Measurements from ENCODE around the gene BOLA3.
"Not testable (repeated sequence)": the region's sequence is repeated elsewhere in the genome, so short reads cannot be mapped to it uniquely, and the experiment has no call there.

Gene BOLA3

DNA sequence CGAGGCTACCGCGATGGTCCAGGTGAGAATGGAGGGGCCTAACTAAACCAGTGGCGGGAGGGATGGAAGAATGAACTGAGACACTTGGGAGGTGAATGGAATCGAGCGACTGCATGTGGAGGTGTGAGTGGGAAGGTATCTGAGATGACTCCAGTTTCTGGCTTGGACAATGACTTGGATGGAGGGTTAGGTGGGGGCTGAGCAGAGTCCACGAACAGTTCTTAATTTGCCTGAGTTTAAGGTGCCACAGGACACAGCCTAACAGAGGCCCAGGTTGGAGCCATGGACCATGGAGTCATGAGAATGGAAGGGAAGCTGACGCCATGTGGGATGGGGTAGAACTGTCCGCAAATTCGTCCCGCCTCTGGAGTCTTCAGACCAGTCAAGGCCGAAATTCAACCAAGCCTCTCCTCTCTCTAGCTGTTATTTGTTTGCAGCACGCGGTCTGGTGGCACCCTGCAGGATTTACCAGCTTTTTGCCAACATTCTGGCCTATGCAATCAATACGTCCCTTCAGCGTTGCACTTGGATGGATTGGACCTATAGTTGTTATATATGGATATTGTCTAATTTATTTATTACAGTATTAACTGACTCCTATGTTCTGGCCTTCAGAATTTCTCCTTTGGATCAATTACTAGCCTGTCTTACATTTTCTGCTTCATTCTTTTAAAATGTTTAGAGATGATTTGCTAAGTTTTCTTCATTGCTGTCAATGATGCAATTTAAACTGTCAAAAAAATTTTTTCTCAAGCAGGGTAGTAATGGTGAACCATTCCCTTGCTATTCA, 940 bp upstream of the BOLA3 start:
- DNase-seq, result no peak

DNA sequence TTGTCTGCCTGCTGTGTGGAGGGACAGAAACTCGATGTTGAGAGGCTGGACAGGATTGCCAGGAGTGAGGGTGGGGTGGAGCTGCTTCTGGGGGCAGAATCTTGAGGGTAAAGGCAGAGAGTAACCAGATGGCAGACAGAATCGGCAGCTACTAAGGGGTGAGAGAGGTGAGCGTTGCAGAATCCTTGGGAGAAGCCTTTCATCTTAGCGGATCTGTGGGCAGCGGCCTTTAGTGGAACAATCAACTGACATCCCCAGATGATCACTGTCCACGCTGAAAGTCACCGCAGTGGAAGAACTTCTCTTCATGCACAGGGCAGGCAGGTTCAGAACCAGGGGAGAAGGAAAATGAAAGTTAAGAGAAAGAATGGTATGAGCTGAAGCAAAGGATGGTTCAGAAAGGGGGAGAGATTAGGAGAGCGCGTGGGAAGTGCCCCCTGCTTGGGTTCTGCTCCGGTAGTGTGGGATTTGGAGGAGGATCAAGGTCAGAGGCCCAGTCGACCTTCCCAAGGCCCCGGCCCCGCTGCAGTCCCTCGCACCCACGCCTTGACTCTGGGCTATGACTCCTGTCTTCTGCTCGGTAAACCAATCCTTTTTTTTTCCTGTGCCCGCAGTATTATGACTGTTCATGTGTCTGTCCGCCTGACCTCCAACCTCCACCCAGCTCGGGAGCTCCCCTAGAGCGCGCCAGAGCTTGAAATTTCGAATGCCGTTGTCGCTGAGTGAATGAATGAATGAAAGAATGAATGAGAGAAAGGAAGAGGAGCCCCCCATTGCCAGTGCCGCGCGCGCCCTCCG, 584 bp downstream of the BOLA3 start:
- DNase-seq, result no peak

DNA sequence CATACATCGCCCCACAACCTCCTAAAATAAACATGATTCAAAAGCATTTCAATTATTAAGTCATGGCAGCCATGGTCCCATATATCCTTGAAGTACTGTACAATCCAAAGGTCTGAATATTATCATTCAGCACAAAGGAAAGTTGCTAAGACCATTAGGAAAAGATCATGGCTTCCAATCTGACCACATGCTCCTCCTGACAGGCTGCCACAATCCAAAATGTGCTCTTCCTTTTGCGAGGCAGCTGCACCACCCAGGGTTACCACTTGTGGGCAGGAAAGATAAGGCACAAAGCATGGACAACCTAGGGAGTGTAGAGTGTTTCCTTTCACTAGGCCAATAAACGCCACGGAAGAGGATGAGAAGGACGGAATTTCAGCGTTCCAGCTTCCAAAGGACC, 5.4 kb downstream of the BOLA3 start:
- DNase-seq, result no peak

DNA sequence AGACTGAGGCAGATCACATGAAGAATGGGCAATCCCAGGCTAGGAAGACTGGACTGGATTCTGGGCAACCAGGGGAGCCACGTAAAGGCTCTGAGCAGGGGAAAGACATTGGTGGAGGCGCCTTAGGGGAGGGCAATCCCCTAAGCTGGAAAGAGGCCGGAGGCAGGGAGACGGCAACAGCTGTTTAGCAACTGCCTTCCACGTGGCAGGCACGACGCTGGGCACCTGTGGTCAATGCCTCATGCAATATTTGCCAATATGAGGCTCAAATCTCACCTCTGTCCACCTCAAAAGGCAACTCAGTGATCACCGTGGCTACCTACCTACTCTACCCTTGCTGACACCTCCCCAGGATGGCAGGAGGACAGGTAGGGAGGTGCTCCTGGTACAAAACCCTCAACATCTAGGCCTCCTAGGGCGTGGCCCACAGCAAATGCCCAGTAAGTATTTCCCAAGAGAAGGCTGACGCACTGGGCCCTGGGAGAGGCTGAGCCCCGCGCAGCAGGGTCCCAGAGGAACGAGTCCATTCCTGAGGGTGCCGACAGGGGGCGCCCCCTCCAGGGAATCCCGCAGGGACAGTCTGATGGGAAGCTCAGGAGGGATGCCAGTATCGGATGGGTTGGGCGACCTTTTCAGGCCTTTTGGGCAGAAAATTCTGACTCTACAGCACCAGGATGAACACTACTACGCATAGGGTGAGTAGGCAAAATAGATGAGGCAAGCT, 8.9 kb downstream of the BOLA3 start:
- no peak for DNase-seq

DNA sequence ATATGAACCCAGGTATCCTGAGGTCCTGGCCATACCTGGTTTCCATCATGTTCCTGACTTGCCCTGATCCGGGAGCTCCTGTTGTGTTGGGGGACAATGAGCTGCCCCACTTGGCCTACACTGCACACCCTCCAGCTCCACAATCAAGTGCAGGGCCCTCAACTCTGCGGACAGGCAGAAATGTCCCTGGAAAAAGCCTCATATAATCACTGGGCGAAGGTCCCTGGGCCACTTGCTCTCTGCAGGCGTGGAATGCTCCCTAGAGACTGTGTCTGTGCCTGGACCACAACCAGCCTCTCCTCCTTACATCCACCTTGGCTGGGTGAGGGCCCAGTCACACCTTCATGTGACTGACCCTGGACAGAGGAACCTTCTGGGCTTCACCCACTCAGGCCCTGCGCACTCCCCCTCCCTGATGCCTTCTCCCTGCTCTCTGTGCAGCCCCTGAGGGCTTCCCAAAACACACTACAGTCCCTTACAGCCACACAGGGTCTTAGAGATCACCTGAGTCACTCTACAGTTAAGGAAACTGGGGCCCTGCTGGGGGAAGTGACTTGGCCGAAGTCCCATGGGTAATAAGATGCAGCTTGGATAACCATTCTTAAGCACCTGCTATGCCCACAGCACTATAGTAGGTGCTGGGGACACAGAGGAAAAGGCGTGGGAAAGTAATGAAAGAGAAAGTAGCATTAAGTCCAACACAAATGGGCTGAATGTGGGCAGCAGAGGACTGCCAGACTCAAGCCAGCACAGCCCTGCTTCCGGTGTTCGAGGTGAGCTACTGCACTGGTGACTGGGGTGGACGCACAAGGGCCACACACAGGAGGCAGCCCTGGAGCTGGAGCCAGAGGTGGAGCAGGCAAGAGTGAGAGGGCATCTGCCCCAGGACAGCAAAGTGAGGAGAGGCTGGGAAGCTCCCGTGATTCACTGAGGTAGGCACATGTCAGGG, 9.8 kb downstream of the BOLA3 start:
- no peak for DNase-seq

DNA sequence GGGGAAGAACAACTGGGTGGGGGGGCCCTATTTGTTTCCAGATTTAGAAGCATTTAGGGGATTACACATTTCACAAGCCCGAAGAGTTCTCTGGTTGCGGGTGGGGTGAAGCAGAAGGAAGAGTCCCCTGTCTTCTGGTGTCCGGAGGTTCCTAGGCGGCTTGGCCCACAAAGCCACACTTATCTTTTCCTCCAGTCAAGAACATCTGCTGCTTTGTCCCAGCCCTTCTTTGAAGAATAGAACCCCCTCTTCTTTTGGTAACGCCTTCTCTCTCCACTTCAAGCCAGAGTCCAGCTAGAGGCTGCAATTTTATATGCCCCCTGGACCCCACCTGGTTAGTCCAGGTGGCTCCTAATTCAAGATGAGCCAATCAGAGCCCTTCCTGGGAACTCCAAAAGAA, 15.8 kb downstream of the BOLA3 start:
- no peak for DNase-seq

DNA sequence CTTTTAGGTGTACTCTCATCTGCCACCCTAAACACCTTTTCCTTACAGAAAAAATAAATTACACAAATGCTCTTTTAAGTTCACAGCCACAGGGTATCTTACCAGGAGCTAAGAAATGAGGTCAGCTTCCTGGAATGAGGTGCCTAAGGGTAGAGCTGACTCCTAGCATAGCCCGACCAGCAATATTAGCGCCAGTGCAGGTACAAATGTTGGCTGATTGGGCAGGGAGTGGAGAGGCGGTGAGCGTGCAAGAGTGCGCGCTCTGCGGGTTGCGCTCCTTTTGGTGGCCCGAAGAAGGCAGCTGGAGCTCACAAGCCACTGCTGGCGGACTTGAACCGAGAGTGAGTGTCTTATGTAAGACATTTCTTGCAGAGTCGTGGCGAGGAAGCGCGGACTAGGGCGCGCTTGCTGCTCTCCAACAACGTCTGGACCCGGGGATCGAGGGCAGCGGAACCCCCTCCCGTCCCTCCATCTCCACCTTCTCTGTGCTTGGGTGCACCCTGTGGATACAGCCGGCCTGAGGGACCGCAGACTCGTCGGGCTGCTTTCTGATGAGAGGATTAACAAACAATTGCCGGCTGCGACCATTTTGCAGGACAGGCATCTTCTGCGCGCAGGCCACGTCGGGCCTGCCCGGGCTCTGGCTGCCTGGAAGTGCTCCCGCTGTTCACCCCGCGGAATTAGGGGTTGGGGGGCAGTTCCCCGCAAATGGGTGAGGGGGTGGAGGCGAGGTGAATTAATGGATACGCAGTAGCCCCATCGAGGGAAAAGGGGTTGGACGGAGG, 17.3 kb downstream of the BOLA3 start:
- DNase-seq, result no peak

DNA sequence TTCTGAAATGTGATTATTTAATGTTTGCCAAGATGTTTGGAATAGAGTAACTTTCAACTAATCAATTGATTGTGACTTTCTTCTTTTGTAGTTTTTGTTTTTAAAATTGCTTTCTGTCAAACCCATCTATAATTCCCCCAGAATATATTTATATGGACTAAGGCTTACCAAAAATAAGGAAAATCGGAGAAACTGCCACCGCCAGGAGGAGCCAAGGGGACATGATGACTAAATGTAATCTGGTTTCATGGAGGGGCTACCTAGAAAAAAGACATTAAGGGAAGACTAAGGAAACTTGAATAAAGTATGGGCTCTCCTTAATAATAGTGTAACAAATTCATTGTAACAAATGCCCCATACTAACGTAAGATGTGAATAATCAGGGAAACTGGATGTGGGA, 19.5 kb downstream of the BOLA3 start:
- DNase-seq, result no peak

DNA sequence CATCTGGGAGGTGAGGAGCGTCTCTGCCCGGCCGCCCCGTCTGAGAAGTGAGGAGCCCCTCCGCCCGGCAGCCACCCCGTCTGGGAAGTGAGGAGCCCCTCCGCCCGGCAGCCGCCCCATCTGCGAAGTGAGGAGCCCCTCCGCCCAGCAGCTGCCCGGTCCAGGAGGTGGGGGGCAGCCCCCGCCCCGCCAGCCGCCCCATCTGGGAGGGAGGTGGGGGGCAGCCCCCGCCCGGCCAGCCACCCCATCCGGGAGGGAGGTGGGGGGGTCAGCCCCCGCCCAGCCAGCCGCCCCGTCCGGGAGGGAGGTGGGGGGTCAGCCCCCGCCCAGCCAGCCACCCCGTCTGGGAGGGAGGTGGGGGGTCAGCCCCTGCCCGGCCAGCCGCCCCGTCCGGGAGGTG, 23.8 kb downstream of the BOLA3 start:
- not testable (repeated sequence) for DNase-seq

DNA sequence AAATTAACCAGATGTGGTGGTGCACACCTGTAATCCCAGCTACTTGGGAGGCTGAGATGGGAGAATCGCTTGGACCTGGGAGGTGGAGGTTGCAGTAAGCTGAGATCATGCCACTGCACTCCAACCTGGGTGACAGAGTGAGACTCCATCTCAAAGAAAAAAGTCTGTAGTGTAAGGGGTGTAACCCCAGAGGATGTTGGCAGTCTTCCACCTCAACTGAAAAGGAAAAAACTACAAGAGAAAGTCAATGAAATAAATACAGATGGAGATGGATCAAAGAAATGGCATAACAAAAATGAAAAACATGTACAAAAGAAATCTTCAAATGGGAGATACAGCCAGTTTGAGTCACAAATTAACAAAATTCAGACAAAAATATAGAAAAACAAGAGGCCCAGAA, 25.9 kb downstream of the BOLA3 start:
- not testable (repeated sequence) for DNase-seq

DNA sequence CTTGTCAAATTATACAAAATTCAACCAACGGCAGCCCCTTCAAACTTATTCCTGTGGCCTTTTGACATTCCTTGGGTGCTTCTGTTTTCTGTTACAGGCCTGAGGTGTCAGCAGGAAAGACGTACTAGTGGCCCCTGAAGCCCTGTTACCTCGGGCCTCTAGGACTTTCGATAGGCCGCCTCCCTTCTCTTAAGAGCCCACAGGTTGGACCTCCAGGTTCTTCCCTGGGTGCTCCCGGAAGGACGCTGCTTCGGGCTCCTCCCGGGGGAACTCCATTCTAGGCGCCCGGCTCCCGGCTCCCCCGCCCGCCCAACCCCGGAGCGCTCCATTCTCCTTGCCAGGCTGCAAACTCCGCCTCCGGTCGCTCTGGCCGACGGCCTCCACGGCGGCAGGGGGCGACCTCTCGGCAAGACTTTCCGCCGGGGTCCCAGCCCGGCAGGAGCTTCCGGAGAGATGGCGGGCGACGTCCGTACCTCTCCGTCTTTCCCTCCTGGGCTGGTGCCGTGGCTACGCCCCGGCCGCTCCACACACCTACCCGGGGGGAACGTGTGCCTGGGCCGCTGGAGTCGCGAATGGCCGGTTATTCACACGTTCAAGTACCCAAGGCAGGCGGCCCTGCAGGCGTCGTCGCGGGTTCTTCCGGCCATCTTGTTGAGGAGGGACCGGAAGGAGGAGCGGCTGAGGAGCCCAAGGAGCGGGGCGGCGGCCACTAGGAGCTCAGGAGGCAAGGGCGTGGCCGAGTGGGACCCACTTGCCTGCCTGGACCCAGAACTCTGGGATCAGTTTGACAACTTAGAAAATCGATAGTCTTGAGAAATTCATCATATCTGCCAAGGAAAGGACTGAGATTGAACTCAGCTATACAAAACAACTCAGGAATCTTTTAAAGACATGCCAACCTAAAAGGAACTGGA, 27.5 kb downstream of the BOLA3 start:
- no peak for DNase-seq

DNA sequence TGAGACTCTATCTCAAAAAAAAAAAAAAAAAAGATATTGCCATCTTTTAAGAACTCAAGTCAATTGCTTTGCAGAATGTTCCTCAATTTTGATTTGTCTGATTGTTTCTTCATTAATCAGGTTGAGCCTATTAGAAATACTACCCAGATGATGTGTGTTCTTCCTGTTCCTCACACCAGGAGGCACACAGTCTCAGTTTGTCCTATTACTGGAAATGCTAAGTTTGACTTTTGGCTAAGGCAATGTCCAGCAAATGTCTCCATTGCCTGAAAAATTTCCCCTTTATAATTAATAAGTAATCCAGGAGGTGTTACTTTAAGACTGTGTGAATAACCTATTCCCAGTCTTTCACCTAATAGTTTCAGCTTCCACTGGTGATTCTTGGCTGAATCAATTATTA, 28.4 kb downstream of the BOLA3 start:
- DNase-seq, result no peak

DNA sequence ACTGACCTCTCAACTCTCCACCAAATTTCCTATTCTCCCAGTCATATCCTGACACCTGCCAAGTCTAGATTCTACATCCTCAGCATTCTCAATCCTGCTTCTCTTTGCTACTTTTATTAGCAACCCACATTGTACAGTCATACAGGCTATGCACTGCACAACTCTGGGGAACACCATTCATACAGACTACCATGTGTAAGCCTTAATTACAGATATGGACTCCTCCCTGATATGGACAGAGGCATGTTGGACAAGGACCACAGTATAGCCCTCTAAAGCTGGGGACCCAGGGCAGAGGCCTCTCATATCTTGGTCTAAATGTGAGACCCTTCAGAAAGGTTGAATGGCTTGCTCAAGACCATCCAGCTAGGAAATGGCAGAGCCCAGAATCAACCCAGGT, 36.3 kb downstream of the BOLA3 start:
- no peak for DNase-seq

DNA sequence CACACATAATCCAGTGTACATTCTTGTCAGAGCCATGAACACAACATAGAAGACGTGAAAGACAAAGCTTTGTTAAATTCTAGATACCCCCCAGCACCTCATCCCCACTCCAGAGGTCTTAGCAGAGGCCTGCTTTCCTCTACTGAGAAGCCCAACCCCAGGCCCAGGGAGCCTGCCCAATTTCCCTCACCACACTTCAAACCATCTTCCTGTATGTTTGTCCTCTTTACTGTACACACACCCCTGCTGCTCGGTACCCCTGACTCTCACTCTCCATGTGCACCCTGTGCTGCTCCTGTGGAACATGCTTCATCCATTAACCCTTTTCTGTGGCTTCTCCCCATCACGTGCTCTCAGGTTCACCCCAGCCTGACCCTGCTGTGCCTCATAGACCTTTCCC, 37.2 kb downstream of the BOLA3 start:
- DNase-seq, result no peak

DNA sequence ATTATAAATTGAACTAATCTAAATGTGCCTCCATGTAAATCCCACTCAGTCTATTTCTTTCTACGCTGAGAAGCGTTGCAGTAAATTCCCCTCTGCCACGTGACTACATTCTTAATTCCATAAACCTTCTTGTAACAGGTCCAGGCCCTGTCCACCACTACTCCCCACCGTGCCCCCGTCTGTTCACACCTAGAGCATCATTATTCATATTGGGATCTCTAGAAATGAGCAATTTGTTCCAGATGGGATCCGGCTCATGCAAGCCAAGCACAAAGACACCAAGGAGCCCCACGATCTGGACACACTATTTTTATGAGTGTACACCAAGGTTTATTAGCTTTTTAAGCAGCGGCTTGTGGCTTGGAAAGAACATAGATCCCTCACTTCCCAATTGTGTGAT, 38.2 kb downstream of the BOLA3 start:
- no peak for DNase-seq

DNA sequence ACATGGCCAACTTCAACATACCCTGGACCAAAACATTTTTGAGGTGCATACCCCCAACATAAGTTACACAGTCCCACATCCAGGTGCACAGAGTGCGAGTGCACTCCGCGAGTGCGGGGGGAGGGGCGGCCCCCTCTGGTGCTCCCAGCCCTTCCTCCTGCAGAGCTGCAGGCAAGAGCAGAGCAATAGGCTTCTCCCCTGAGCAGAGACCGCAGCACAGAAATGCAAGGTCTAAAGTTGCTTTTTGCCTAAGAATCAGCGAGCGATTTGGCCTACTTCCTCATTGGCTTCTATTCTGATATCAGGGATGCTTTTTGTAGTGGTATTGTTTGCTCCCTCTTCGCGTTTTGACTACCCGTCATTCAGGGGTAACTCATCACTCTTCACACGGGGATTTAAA, 40.6 kb downstream of the BOLA3 start:
- DNase-seq, result no peak

DNA sequence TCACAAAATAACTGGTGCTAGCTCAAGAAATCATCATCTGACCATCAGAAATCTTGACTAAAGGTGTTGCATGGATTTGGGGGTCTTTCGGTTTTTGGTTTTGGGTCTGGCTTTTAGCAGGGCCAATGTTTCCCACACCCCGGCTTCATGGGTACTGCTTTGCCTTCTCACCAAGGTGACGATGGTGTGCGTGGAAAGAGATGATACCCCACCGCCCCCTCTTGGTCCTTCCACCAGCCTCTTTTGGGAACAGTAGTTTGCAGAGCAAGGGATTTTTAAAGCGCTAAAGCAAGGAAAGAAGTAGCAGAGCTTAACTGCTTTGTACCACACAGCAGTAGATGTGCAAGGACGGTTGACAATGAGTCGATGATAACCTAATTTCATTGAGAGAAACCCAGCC, 42.3 kb downstream of the BOLA3 start:
- DNase-seq, result no peak

DNA sequence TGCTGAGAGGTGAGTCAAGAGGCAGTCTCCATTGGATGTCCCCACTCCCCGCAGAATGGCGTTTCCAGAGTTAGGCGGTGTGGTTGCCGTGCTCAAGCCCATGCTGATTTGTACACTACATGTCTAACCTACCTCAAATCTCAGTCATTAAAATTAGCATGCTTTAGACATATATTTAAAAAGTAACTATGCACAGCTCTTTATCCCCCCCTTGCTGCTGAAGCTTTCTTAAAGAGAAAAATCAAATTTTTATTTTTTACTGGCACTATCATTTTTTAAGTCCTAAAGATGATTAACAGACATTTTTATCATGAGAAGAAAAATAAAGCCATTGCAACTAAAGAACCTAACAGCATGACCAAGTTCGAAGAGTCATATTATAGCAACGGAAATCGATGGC, 42.9 kb downstream of the BOLA3 start:
- no peak for DNase-seq

DNA sequence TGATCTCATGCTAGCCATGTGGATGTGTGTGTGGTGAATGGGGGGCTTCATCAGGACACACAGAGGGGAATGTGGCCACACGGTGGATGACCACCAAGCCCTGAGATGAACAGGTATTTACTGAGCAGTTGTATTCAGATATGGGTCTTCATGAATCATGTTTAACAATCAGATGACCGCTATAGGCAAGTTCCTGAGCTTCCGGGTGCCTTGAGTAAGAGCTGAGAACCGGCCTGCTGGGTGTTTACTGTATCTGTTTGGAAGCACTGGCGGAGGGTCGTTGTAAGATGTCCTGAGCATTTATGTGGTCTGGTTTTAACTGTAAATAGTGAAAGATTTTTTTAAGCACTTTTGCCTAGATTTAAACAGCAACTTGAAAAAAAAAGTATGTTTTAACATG, 43.9 kb downstream of the BOLA3 start:
- DNase-seq, result no peak

DNA sequence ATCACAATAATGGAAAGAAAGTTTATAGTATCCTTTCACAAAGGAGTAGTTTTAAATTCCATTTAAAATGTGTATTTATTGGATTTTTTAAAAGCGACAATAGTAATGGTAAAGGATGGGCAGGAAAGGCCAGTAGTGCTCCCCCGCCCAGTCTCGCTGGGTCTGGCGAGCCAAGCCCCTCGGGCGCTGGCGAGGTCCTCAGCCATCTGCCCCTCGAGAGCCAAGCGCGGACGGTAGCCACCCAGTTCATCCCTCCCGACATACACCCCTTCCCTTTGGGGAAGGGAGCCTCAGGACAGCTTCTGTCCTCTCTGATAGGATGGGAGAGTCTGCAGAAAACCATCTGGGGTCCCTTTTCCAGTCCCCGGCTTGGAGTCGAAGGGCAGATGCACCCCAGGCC, 45.2 kb downstream of the BOLA3 start:
- no peak for DNase-seq
